Measurements from ENCODE around the gene KLHL9.

Gene KLHL9

DNA sequence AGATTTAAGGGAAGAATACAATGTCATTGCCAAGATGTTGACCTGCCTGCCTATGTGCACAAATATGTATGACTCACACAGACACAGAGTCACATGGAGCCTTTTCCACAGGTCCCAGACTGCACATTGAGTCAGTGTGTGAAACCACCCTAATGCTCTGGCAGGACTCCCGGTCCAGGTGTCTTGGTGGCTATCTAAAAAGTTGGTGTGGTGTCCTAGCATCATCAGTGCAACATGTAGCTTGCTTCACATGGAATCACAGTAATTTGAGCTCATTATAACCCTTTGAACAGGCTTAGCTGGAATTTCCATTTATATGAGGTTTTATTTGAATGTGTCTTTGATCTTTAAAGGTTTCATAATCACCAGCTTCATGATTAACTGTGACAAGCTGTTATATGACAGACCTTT is 40.8 kb downstream of the KLHL9 start:
- no peak for DNase-seq (ENCODE audit: low read depth, low spot score)
- Histone ChIP-seq H3K4me1 (ENCODE audit: insufficient read depth, insufficient read length) (no peaks in the 10 kb centered on the region), H3K9me3 (ENCODE audit: insufficient read depth, low read length) (no peaks in the 10 kb centered on the region), H3K4me3 (ENCODE audit: insufficient read length, low read depth) (no peak overlapping the region), H3K27me3 (ENCODE audit: insufficient read depth, insufficient read length) (no peaks in the 10 kb centered on the region), H3K36me3 (ENCODE audit: insufficient read depth, insufficient read length, low read length) (no peaks in the 10 kb centered on the region), H3K9ac (ENCODE audit: insufficient read length, low read depth) (no peak overlapping the region)
- TF ChIP-seq ZNF274 (IDR thresholded peaks at IDR 0.05; ENCODE audit: low read depth, low read length) (no peak), YY1 (IDR thresholded peaks at IDR 0.05; ENCODE audit: insufficient read depth, insufficient read length) (no peak), SUZ12 (IDR thresholded peaks at IDR 0.05; ENCODE audit: extremely low read depth, insufficient read depth, insufficient read length) (no peak)

- Histone ChIP-seq H3K36me3 (ENCODE audit: insufficient read depth, insufficient read length, low read length) (no peaks in the 10 kb centered on the region), H3K9ac (ENCODE audit: insufficient read length, low read depth) (no peak overlapping the region), H3K4me3 (ENCODE audit: insufficient read length, low read depth) (no peak overlapping the region), H3K27me3 (ENCODE audit: insufficient read depth, insufficient read length) (no peaks in the 10 kb centered on the region), H3K4me1 (ENCODE audit: insufficient read depth, insufficient read length) (no peaks in the 10 kb centered on the region), H3K9me3 (ENCODE audit: insufficient read depth, low read length) (no peaks in the 10 kb centered on the region)
- no peak for DNase-seq (ENCODE audit: low read depth, low spot score)
- TF ChIP-seq ZNF274 (IDR thresholded peaks at IDR 0.05; ENCODE audit: low read depth, low read length) (no peak), SUZ12 (IDR thresholded peaks at IDR 0.05; ENCODE audit: extremely low read depth, insufficient read depth, insufficient read length) (no peak), YY1 (IDR thresholded peaks at IDR 0.05; ENCODE audit: insufficient read depth, insufficient read length) (no peak)
Measured at GRCh38 chr9:21289848-21290247, 45.4 kb downstream of the KLHL9 start.

GRCh38 chr9:21287280-21287679 is 47.9 kb downstream of the KLHL9 start:
- DNase-seq (ENCODE audit: low read depth, low spot score) = no peak
- H3K9ac ChIP-seq (ENCODE audit: insufficient read length, low read depth) = no peak overlapping the region
- H3K9me3 ChIP-seq (ENCODE audit: insufficient read depth, low read length) = no peaks in the 10 kb centered on the region
- no peak for TF ChIP-seq YY1 (IDR thresholded peaks at IDR 0.05; ENCODE audit: insufficient read depth, insufficient read length)
- no peak for TF ChIP-seq ZNF274 (IDR thresholded peaks at IDR 0.05; ENCODE audit: low read depth, low read length)
- no peak for TF ChIP-seq SUZ12 (IDR thresholded peaks at IDR 0.05; ENCODE audit: extremely low read depth, insufficient read depth, insufficient read length)
- H3K4me3 ChIP-seq (ENCODE audit: insufficient read length, low read depth) = no peak overlapping the region
- H3K4me1 ChIP-seq (ENCODE audit: insufficient read depth, insufficient read length) = no peaks in the 10 kb centered on the region
- no peaks in the 10 kb centered on the region for H3K27me3 ChIP-seq (ENCODE audit: insufficient read depth, insufficient read length)
- no peaks in the 10 kb centered on the region for H3K36me3 ChIP-seq (ENCODE audit: insufficient read depth, insufficient read length, low read length)

- no peaks in the 10 kb centered on the region for H3K4me1 ChIP-seq (ENCODE audit: insufficient read depth, insufficient read length)
- DNase-seq (ENCODE audit: low read depth, low spot score) = no peak
- H3K9me3 ChIP-seq (ENCODE audit: insufficient read depth, low read length) = no peaks in the 10 kb centered on the region
- H3K9ac ChIP-seq (ENCODE audit: insufficient read length, low read depth) = no peak overlapping the region
- no peaks in the 10 kb centered on the region for H3K36me3 ChIP-seq (ENCODE audit: insufficient read depth, insufficient read length, low read length)
- TF ChIP-seq YY1 (IDR thresholded peaks at IDR 0.05; ENCODE audit: insufficient read depth, insufficient read length) (no peak), ZNF274 (IDR thresholded peaks at IDR 0.05; ENCODE audit: low read depth, low read length) (no peak), SUZ12 (IDR thresholded peaks at IDR 0.05; ENCODE audit: extremely low read depth, insufficient read depth, insufficient read length) (no peak)
- H3K27me3 ChIP-seq (ENCODE audit: insufficient read depth, insufficient read length) = no peaks in the 10 kb centered on the region
- no peak overlapping the region for H3K4me3 ChIP-seq (ENCODE audit: insufficient read length, low read depth)
Measured at GRCh38 chr9:21286659-21287058, 48.5 kb downstream of the KLHL9 start.

GRCh38 chr9:21286099-21286498 is 49.1 kb downstream of the KLHL9 start:
- H3K9ac ChIP-seq (ENCODE audit: insufficient read length, low read depth) = no peak overlapping the region
- no peaks in the 10 kb centered on the region for H3K9me3 ChIP-seq (ENCODE audit: insufficient read depth, low read length)
- no peaks in the 10 kb centered on the region for H3K4me1 ChIP-seq (ENCODE audit: insufficient read depth, insufficient read length)
- no peaks in the 10 kb centered on the region for H3K36me3 ChIP-seq (ENCODE audit: insufficient read depth, insufficient read length, low read length)
- no peaks in the 10 kb centered on the region for H3K27me3 ChIP-seq (ENCODE audit: insufficient read depth, insufficient read length)
- no peak for DNase-seq (ENCODE audit: low read depth, low spot score)
- no peak overlapping the region for H3K4me3 ChIP-seq (ENCODE audit: insufficient read length, low read depth)
- no peak for TF ChIP-seq ZNF274 (IDR thresholded peaks at IDR 0.05; ENCODE audit: low read depth, low read length)
- TF ChIP-seq SUZ12 (IDR thresholded peaks at IDR 0.05; ENCODE audit: extremely low read depth, insufficient read depth, insufficient read length) = no peak
- TF ChIP-seq YY1 (IDR thresholded peaks at IDR 0.05; ENCODE audit: insufficient read depth, insufficient read length) = no peak

GRCh38 chr9:21281275-21281674 is 53.9 kb downstream of the KLHL9 start:
- H3K9ac ChIP-seq (ENCODE audit: insufficient read length, low read depth) = no peak overlapping the region
- H3K4me3 ChIP-seq (ENCODE audit: insufficient read length, low read depth) = no peak overlapping the region
- no peak for DNase-seq (ENCODE audit: low read depth, low spot score)
- TF ChIP-seq YY1 (IDR thresholded peaks at IDR 0.05; ENCODE audit: insufficient read depth, insufficient read length) = no peak
- TF ChIP-seq SUZ12 (IDR thresholded peaks at IDR 0.05; ENCODE audit: extremely low read depth, insufficient read depth, insufficient read length) = no peak
- no peak for TF ChIP-seq ZNF274 (IDR thresholded peaks at IDR 0.05; ENCODE audit: low read depth, low read length)
- no peaks in the 10 kb centered on the region for H3K9me3 ChIP-seq (ENCODE audit: insufficient read depth, low read length)
- H3K27me3 ChIP-seq (ENCODE audit: insufficient read depth, insufficient read length) = no peaks in the 10 kb centered on the region
- no peaks in the 10 kb centered on the region for H3K4me1 ChIP-seq (ENCODE audit: insufficient read depth, insufficient read length)
- H3K36me3 ChIP-seq (ENCODE audit: insufficient read depth, insufficient read length, low read length) = no peaks in the 10 kb centered on the region

Data from NT2/D1 (cell line).